Astrocyte (in vitro differentiated cells and primary cell): ENCODE data around the gene EPB42. TPM values are rescaled to one million over a fixed set of nuclear protein-coding genes. Genes with fewer than 3 reads are reported as not detected.

ENCODE experiments used
- DNase-seq: peaks from one replicate; pipeline ENCODE4 v3.0.0-alpha.2; 2010; ENCODE audit warnings: low read depth
- FAIRE-seq: peaks from 2 replicates; lab custom pipeline; 2011; peaks lifted over from hg19 to GRCh38; lab: Jason Lieb, UNC
- H2AFZ ChIP-seq: 2 replicates; pipeline ENCODE4 v1.6.0; 2012; ENCODE audit warnings: low read depth, low read length, inconsistent platforms
- H3K27ac ChIP-seq: 2 replicates; pipeline ENCODE4 v1.5.1; 2011; ENCODE audit warnings: low read depth, low read length, inconsistent platforms
- H3K27me3 ChIP-seq: 2 replicates; pipeline ENCODE4 v1.6.0; 2011; ENCODE audit warnings: low read length, inconsistent platforms; ENCODE audit not compliant: insufficient read depth
- H3K36me3 ChIP-seq: 2 replicates; pipeline ENCODE4 v1.5.1; 2011; ENCODE audit warnings: low read length, inconsistent platforms; ENCODE audit not compliant: insufficient read depth
- H3K4me1 ChIP-seq: 2 replicates; pipeline ENCODE4 v1.5.1; 2011; ENCODE audit warnings: low read length, inconsistent platforms; ENCODE audit not compliant: insufficient read depth
- H3K4me2 ChIP-seq: 2 replicates; pipeline ENCODE4 v1.6.0; 2012; ENCODE audit warnings: low read length, inconsistent platforms
- H3K4me3 ChIP-seq: 2 replicates; pipeline ENCODE4 v1.5.1; 2011; ENCODE audit warnings: low read depth, mild to moderate bottlenecking, low read length, inconsistent platforms; ENCODE audit not compliant: insufficient read depth
- H3K79me2 ChIP-seq: 2 replicates; pipeline ENCODE4 v1.6.0; 2012; ENCODE audit warnings: mild to moderate bottlenecking, low read length, inconsistent platforms; ENCODE audit not compliant: insufficient read depth
- H3K9ac ChIP-seq: 2 replicates; pipeline ENCODE4 v1.6.0; 2012; ENCODE audit warnings: mild to moderate bottlenecking, low read length, inconsistent platforms
- H3K9me3 ChIP-seq: 2 replicates; pipeline ENCODE4 v1.5.1; 2012; ENCODE audit warnings: low read depth, mild to moderate bottlenecking, low read length, inconsistent platforms; ENCODE audit not compliant: insufficient read depth
- H4K20me1 ChIP-seq: 2 replicates; pipeline ENCODE4 v1.6.0; 2012; ENCODE audit warnings: low read length, inconsistent platforms; ENCODE audit not compliant: insufficient read depth
- H3K27ac Mint-ChIP-seq: one replicate; pipeline ENCODE4 v1.8.0; 2021; ENCODE audit warnings: mild to moderate bottlenecking, mixed read lengths; ENCODE audit not compliant: unreplicated experiment
- H3K27me3 Mint-ChIP-seq: one replicate; pipeline ENCODE4 v1.8.0; 2021; ENCODE audit warnings: low read depth, mixed read lengths; ENCODE audit not compliant: unreplicated experiment
- H3K36me3 Mint-ChIP-seq: one replicate; pipeline ENCODE4 v1.8.0; 2021; ENCODE audit warnings: low read depth, mixed read lengths; ENCODE audit not compliant: unreplicated experiment
- H3K4me1 Mint-ChIP-seq: one replicate; pipeline ENCODE4 v1.8.0; 2021; ENCODE audit warnings: low read depth, mixed read lengths; ENCODE audit not compliant: unreplicated experiment
- H3K4me3 Mint-ChIP-seq: one replicate; pipeline ENCODE4 v1.8.0; 2021; ENCODE audit warnings: mild to moderate bottlenecking, moderate library complexity, mixed read lengths; ENCODE audit not compliant: unreplicated experiment
- H3K9me3 Mint-ChIP-seq: one replicate; pipeline ENCODE4 v1.8.0; 2021; ENCODE audit warnings: mild to moderate bottlenecking, mixed read lengths; ENCODE audit not compliant: unreplicated experiment
- CTCF ChIP-seq: IDR thresholded peaks from 2 replicates; pipeline ENCODE4 v1.5.1; 2011; ENCODE audit warnings: low read depth, mild to moderate bottlenecking, inconsistent platforms, low read length, moderate library complexity; ENCODE audit not compliant: insufficient read depth
- EZH2 ChIP-seq: IDR thresholded peaks from 2 replicates; pipeline ENCODE4 v1.6.1; 2012; ENCODE audit warnings: mild to moderate bottlenecking, low read length, inconsistent platforms; ENCODE audit not compliant: insufficient read depth
- total RNA-seq: library from RNA; stranded (reverse); gene quantifications from 2 replicates; pipeline ENCODE4 v1.2.1, GENCODE V29; 2021

The EPB42 gene
- total RNA-seq, 1 donor from 2014 or later: not detected

DNA sequence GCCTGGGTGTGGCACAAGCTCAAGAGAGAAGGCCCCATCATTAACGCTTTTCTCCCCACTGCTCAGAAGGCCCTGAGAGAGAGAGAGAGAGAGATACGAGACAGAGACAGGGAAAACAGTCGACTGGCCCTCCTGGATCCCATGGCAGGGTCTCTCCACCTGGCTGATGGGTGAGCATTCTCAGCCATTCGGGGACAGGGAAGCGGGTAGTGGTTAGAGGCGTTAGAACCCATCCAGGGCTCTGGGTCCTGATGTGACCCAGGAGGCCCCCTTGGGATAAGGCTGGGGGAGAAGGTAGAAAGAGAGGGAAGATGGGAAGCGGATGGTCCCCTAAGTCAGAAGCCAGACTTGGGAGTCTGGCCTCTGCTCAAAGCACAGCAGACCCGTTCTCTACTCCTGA is 38.0 kb upstream of the EPB42 start:
- H3K4me3 Mint-ChIP-seq: no peak overlapping the region
- Histone ChIP-seq H3K79me2 (no peaks in the 10 kb centered on the region), H3K36me3 (no peaks in the 10 kb centered on the region), H3K27me3 (peaks cover 16% of the 10 kb centered on the region), H3K4me1 (peaks cover 5% of the 10 kb centered on the region), H3K9ac (no peak overlapping the region), H3K9me3 (no peaks in the 10 kb centered on the region), H3K27ac (no peak overlapping the region), H3K4me3 (no peak overlapping the region), H3K4me2 (no peak overlapping the region), H4K20me1 (no peaks in the 10 kb centered on the region), H2AFZ (no peak overlapping the region)
- no peak overlapping the region for H3K27ac Mint-ChIP-seq
- no peaks in the 10 kb centered on the region for H3K36me3 Mint-ChIP-seq
- H3K27me3 Mint-ChIP-seq: peaks cover 49% of the 10 kb centered on the region
- H3K4me1 Mint-ChIP-seq: peaks cover 3% of the 10 kb centered on the region
- TF ChIP-seq EZH2 (no peak), CTCF (no peak)
- no peak for DNase-seq
- FAIRE-seq: no peak
- no peaks in the 10 kb centered on the region for H3K9me3 Mint-ChIP-seq

DNA sequence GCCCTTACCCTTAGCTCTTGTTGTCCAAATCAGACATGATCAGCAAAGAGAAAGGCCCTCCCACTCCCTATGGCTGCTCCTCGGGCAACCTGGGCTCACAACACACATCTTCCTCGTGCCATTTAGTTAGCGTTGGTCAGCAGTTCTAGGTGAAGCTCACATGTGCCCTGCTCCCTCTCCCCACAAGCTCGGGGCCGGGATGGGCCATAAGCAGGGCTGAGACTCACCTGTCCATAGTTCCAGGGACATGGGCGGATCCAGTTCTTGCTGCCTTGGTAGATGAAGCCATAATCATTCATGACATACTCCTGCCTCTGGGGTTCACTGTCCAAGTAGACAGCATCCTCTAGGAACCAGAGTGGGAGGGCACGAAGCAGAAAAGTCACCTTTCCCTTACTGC is 35.5 kb upstream of the EPB42 start:
- no peak overlapping the region for H3K4me3 Mint-ChIP-seq
- Histone ChIP-seq H3K27me3 (peaks cover 9% of the 10 kb centered on the region), H3K36me3 (no peaks in the 10 kb centered on the region), H3K4me1 (peaks cover 11% of the 10 kb centered on the region), H3K79me2 (no peaks in the 10 kb centered on the region), H3K27ac (no peak overlapping the region), H3K9ac (no peak overlapping the region), H4K20me1 (no peaks in the 10 kb centered on the region), H3K9me3 (no peaks in the 10 kb centered on the region), H3K4me2 (no peak overlapping the region), H2AFZ (no peak overlapping the region), H3K4me3 (no peak overlapping the region)
- peaks cover 54% of the 10 kb centered on the region for H3K27me3 Mint-ChIP-seq
- FAIRE-seq (no peak), DNase-seq (no peak)
- H3K4me1 Mint-ChIP-seq: peaks cover 7% of the 10 kb centered on the region
- H3K9me3 Mint-ChIP-seq: no peaks in the 10 kb centered on the region
- TF ChIP-seq EZH2 (no peak), CTCF (no peak)
- no peak overlapping the region for H3K27ac Mint-ChIP-seq
- peaks cover 3% of the 10 kb centered on the region for H3K36me3 Mint-ChIP-seq

DNA sequence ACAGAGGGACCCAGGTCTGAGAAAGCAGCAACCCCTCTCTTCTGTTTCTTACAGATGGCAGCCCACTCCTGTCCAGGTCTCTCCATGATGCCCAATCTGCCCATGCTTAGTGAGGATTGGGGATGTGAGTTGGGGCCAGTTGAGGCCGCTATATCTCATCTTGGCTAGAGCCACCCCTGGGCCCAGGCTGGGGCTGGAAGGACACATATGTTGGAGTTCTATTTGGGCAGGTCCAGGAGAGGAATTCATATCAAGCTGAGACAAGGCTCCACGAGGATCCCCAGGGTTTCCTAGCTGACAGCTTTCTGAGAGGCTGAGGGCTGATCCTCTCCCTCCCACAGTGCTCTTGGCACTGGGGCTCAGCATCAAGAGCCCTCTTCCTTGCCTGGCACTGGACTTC is 34.6 kb upstream of the EPB42 start:
- Histone ChIP-seq H3K4me2 (no peak overlapping the region), H3K4me3 (no peak overlapping the region), H2AFZ (no peak overlapping the region), H3K27me3 (peaks cover 9% of the 10 kb centered on the region), H3K4me1 (peaks cover 11% of the 10 kb centered on the region), H3K9me3 (no peaks in the 10 kb centered on the region), H3K9ac (no peak overlapping the region), H3K79me2 (no peaks in the 10 kb centered on the region), H3K27ac (no peak overlapping the region), H4K20me1 (no peaks in the 10 kb centered on the region), H3K36me3 (no peaks in the 10 kb centered on the region)
- H3K9me3 Mint-ChIP-seq: no peaks in the 10 kb centered on the region
- no peak overlapping the region for H3K27ac Mint-ChIP-seq
- H3K36me3 Mint-ChIP-seq: peaks cover 3% of the 10 kb centered on the region
- H3K4me1 Mint-ChIP-seq: peaks cover 7% of the 10 kb centered on the region
- DNase-seq (no peak), FAIRE-seq (no peak)
- TF ChIP-seq CTCF (no peak), EZH2 (no peak)
- no peak overlapping the region for H3K4me3 Mint-ChIP-seq
- H3K27me3 Mint-ChIP-seq: peaks cover 48% of the 10 kb centered on the region
